ENCODE results near the gene UBTD2. TPM values are rescaled to one million over a fixed set of nuclear protein-coding genes. Genes with fewer than 3 reads are reported as not detected.

Gene UBTD2
- total and polyA plus RNA-seq, 2 donors (not counting 1 experiment from before 2014, with no cell fraction given): 24.9 to 29.8 TPM

- Histone ChIP-seq H3K27ac (ENCODE audit: insufficient read depth, low read length) (no peak overlapping the region), H3K9ac (ENCODE audit: insufficient read depth, low read length) (no peak overlapping the region), H4K20me1 (ENCODE audit: control insufficient read depth, extremely low read depth, insufficient read depth, low read length) (no peaks in the 10 kb centered on the region), H3K9me3 (ENCODE audit: control insufficient read depth, insufficient read depth, low read depth, low read length) (no peaks in the 10 kb centered on the region), H3K4me2 (ENCODE audit: extremely low read depth, insufficient read depth, low read length) (no peak overlapping the region), H3K79me2 (ENCODE audit: control insufficient read depth, insufficient read depth, low read length) (peaks cover 47% of the 10 kb centered on the region), H3K27me3 (ENCODE audit: control insufficient read depth, insufficient read depth, low read length) (no peaks in the 10 kb centered on the region), H3K36me3 (ENCODE audit: control insufficient read depth, insufficient read depth, low read length) (peaks cover 2% of the 10 kb centered on the region), H2AFZ (ENCODE audit: low read length) (no peak overlapping the region), H3K4me1 (ENCODE audit: control insufficient read depth, extremely low read depth, insufficient read depth, low read length) (peaks cover 6% of the 10 kb centered on the region), H3K4me3 (replicated peaks in 1 of 4; ENCODE audit: control extremely low read depth in 1 of 4, insufficient read depth in 1 of 4, low read depth in 3 of 4, low read length in 4 of 4) (no peak overlapping the region)
- DNase-seq (ENCODE audit: low read depth in 2 of 2): no peak
- no peak for TF ChIP-seq CTCF (conservative IDR thresholded peaks at IDR 0.05 in 1 of 2, IDR thresholded peaks at IDR 0.05 in 1 of 2; ENCODE audit: low read depth in 1 of 2, low read length in 2 of 2)
- TF ChIP-seq EZH2 (IDR thresholded peaks at IDR 0.05; ENCODE audit: low read length, missing control alignments): no peak
Measured at GRCh38 chr5:172182291-172182690, 101.3 kb downstream of the UBTD2 start.

- peaks cover 36% of the 10 kb centered on the region for H3K79me2 ChIP-seq (ENCODE audit: control insufficient read depth, insufficient read depth, low read length)
- H3K9ac ChIP-seq (ENCODE audit: insufficient read depth, low read length): no peak overlapping the region
- no peak overlapping the region for H2AFZ ChIP-seq (ENCODE audit: low read length)
- H3K4me3 ChIP-seq (replicated peaks in 1 of 4; ENCODE audit: control extremely low read depth in 1 of 4, insufficient read depth in 1 of 4, low read depth in 3 of 4, low read length in 4 of 4): no peak overlapping the region
- H3K27ac ChIP-seq (ENCODE audit: insufficient read depth, low read length): no peak overlapping the region
- H4K20me1 ChIP-seq (ENCODE audit: control insufficient read depth, extremely low read depth, insufficient read depth, low read length): no peaks in the 10 kb centered on the region
- H3K9me3 ChIP-seq (ENCODE audit: control insufficient read depth, insufficient read depth, low read depth, low read length): no peaks in the 10 kb centered on the region
- H3K36me3 ChIP-seq (ENCODE audit: control insufficient read depth, insufficient read depth, low read length): peaks cover 2% of the 10 kb centered on the region
- TF ChIP-seq CTCF (conservative IDR thresholded peaks at IDR 0.05 in 1 of 2, IDR thresholded peaks at IDR 0.05 in 1 of 2; ENCODE audit: low read depth in 1 of 2, low read length in 2 of 2): no peak
- no peak for TF ChIP-seq EZH2 (IDR thresholded peaks at IDR 0.05; ENCODE audit: low read length, missing control alignments)
- no peaks in the 10 kb centered on the region for H3K4me1 ChIP-seq (ENCODE audit: control insufficient read depth, extremely low read depth, insufficient read depth, low read length)
- DNase-seq (ENCODE audit: low read depth in 2 of 2): no peak
- no peaks in the 10 kb centered on the region for H3K27me3 ChIP-seq (ENCODE audit: control insufficient read depth, insufficient read depth, low read length)
- H3K4me2 ChIP-seq (ENCODE audit: extremely low read depth, insufficient read depth, low read length): no peak overlapping the region
Measured at GRCh38 chr5:172180936-172181335, 102.6 kb downstream of the UBTD2 start.

- H3K27ac ChIP-seq (ENCODE audit: insufficient read depth, low read length): no peak overlapping the region
- H3K9me3 ChIP-seq (ENCODE audit: control insufficient read depth, insufficient read depth, low read depth, low read length): no peaks in the 10 kb centered on the region
- H3K4me3 ChIP-seq (replicated peaks in 1 of 4; ENCODE audit: control extremely low read depth in 1 of 4, insufficient read depth in 1 of 4, low read depth in 3 of 4, low read length in 4 of 4): no peak overlapping the region
- H3K4me1 ChIP-seq (ENCODE audit: control insufficient read depth, extremely low read depth, insufficient read depth, low read length): no peaks in the 10 kb centered on the region
- no peaks in the 10 kb centered on the region for H4K20me1 ChIP-seq (ENCODE audit: control insufficient read depth, extremely low read depth, insufficient read depth, low read length)
- H3K9ac ChIP-seq (ENCODE audit: insufficient read depth, low read length): no peak overlapping the region
- H3K27me3 ChIP-seq (ENCODE audit: control insufficient read depth, insufficient read depth, low read length): no peaks in the 10 kb centered on the region
- no peak for TF ChIP-seq CTCF (conservative IDR thresholded peaks at IDR 0.05 in 1 of 2, IDR thresholded peaks at IDR 0.05 in 1 of 2; ENCODE audit: low read depth in 1 of 2, low read length in 2 of 2)
- no peak for TF ChIP-seq EZH2 (IDR thresholded peaks at IDR 0.05; ENCODE audit: low read length, missing control alignments)
- H3K4me2 ChIP-seq (ENCODE audit: extremely low read depth, insufficient read depth, low read length): no peak overlapping the region
- H3K36me3 ChIP-seq (ENCODE audit: control insufficient read depth, insufficient read depth, low read length): no peaks in the 10 kb centered on the region
- peaks cover 21% of the 10 kb centered on the region for H3K79me2 ChIP-seq (ENCODE audit: control insufficient read depth, insufficient read depth, low read length)
- peak in 1 of 2 donors; percentile 71 for DNase-seq (ENCODE audit: low read depth in 2 of 2)
- no peak overlapping the region for H2AFZ ChIP-seq (ENCODE audit: low read length)
Measured at GRCh38 chr5:172178991-172179989, 104.3 kb downstream of the UBTD2 start.

Measured in fibroblast of lung (primary cell).